Measurements from ENCODE around the gene RIPPLY3.

The RIPPLY3 gene

GRCh38 chr21:37006486-37007291 is at the start of gene RIPPLY3:
Gene RIPPLY3 (plus strand): TSS chr21:37006702. CDS start chr21:37006773, 71 bp downstream.
- H3K4me3 ChIP-seq, result peak within 1 kb of the TSS; percentile 32 to 53 (median 39)
- H3K27ac ChIP-seq, result no peak within 1 kb of the TSS

GRCh38 chr21:36959020-36959835 is 47.3 kb upstream of the RIPPLY3 start:
- Histone ChIP-seq H3K4me3 (no peak overlapping the region), H3K27ac (no peak overlapping the region)

- H3K4me3 ChIP-seq, result no peak overlapping the region
- no peak overlapping the region for H3K27ac ChIP-seq
These were observed 45.7 kb upstream of the RIPPLY3 start for GRCh38 chr21:36960676-36961284.

GRCh38 chr21:36962098-36962780 is 44.3 kb upstream of the RIPPLY3 start:
- Histone ChIP-seq H3K4me3 (no peak overlapping the region), H3K27ac (no peak overlapping the region)

GRCh38 chr21:36964398-36964797 is 42.1 kb upstream of the RIPPLY3 start:
- Histone ChIP-seq H3K4me3 (no peak overlapping the region), H3K27ac (no peak overlapping the region)

GRCh38 chr21:36964827-36965719 is 41.4 kb upstream of the RIPPLY3 start:
- no peak overlapping the region for H3K4me3 ChIP-seq
- H3K27ac ChIP-seq, result peak overlapping the region in 1 of 21 experiments; percentile 90

- Histone ChIP-seq H3K4me3 (peak overlapping the region; percentile 46 to 88 (median 56)), H3K27ac (peak overlapping the region in 19 of 21 experiments; percentile 59 to 93 (median 81))
These were observed 40.8 kb upstream of the RIPPLY3 start for GRCh38 chr21:36965720-36966065.

- Histone ChIP-seq H3K27ac (peak within 1 kb of the TSS; percentile 39 to 93 (median 80)), H3K4me3 (peak within 1 kb of the TSS; percentile 46 to 88 (median 56))
These were observed 40.3 kb upstream of the RIPPLY3 start, which contains the start of gene HLCS for GRCh38 chr21:36966066-36966820. Gene HLCS (minus strand): TSS chr21:36966669. CDS start chr21:36966638, 31 bp downstream.

GRCh38 chr21:36966821-36967768 is 39.4 kb upstream of the RIPPLY3 start:
- H3K4me3 ChIP-seq, result peak overlapping the region; percentile 37 to 88 (median 56)
- H3K27ac ChIP-seq, result peak overlapping the region in 20 of 21 experiments; percentile 39 to 90 (median 74)

- H3K27ac ChIP-seq, result no peak overlapping the region
- no peak overlapping the region for H3K4me3 ChIP-seq
These were observed 38.1 kb upstream of the RIPPLY3 start for GRCh38 chr21:36968414-36968813.

- no peak overlapping the region for H3K4me3 ChIP-seq
- H3K27ac ChIP-seq, result no peak overlapping the region
These were observed 37.5 kb upstream of the RIPPLY3 start for GRCh38 chr21:36968976-36969375.

GRCh38 chr21:36973986-36974850 is 32.3 kb upstream of the RIPPLY3 start:
- Histone ChIP-seq H3K27ac (no peak overlapping the region), H3K4me3 (no peak overlapping the region)

- no peak overlapping the region for H3K4me3 ChIP-seq
These were observed 31.7 kb upstream of the RIPPLY3 start for GRCh38 chr21:36974851-36975192.

GRCh38 chr21:36976228-36976861 is 30.2 kb upstream of the RIPPLY3 start:
- Histone ChIP-seq H3K4me3 (no peak overlapping the region), H3K27ac (no peak overlapping the region)

More at GRCh38 chr21:36974851-36975192, 31.7 kb upstream of the RIPPLY3 start:
- H3K27ac ChIP-seq, result no peak overlapping the region

- Histone ChIP-seq H3K4me3 (no peak overlapping the region), H3K27ac (peak overlapping the region in 6 of 21 experiments; percentile 2 to 60 (median 30))
These were observed 29.4 kb upstream of the RIPPLY3 start for GRCh38 chr21:36976882-36977651.
